Measurements from ENCODE around the gene MPP1.
A peak's percentile ranks its signal among the peaks of the same experiment; 100 is the strongest.

The MPP1 gene

DNA sequence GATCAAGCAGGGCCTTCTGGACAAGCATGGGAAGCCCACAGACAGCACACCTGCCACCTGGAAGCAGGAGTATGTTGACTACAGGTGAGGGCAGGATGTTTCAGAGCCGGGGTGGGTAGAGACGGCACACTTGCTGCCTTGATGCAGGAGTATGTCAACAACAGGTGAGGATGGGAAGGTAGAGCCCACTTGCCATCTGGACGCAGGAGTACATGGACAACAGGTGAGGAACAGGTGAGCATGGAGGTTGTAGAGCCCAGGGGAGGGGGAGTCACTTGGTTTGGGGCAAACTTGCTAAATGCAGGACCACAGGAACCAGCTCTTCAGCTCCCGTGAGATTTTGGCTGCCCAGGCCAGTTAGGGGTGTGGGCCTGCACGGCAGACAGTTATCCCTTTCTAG lies 30.7 kb downstream of the MPP1 start:
- Histone ChIP-seq H4K20me1 (ENCODE audit: control insufficient read depth, insufficient read depth, low read depth, low read length) (no peaks in the 10 kb centered on the region), H3K27ac (ENCODE audit: low read depth, low read length) (no peak overlapping the region), H3K79me2 (ENCODE audit: control insufficient read depth, low read length) (no peaks in the 10 kb centered on the region), H3K4me1 (ENCODE audit: control insufficient read depth, low read length) (no peaks in the 10 kb centered on the region), H3K27me3 (ENCODE audit: control insufficient read depth, low read length) (no peaks in the 10 kb centered on the region), H3K4me3 (ENCODE audit: low read length) (no peak overlapping the region), H3K9me2 (replicated peaks; ENCODE audit: control insufficient read depth, low read length) (no peaks in the 10 kb centered on the region), H3K9me3 (ENCODE audit: control insufficient read depth, insufficient read depth, low read length) (no peaks in the 10 kb centered on the region), H3K36me3 (ENCODE audit: control insufficient read depth, low read length) (peaks cover 70% of the 10 kb centered on the region), H3K4me2 (ENCODE audit: low read length) (no peak overlapping the region), H3F3A (ENCODE audit: control insufficient read depth, insufficient read depth) (peaks cover 11% of the 10 kb centered on the region)
- TF ChIP-seq, protein P1, sequence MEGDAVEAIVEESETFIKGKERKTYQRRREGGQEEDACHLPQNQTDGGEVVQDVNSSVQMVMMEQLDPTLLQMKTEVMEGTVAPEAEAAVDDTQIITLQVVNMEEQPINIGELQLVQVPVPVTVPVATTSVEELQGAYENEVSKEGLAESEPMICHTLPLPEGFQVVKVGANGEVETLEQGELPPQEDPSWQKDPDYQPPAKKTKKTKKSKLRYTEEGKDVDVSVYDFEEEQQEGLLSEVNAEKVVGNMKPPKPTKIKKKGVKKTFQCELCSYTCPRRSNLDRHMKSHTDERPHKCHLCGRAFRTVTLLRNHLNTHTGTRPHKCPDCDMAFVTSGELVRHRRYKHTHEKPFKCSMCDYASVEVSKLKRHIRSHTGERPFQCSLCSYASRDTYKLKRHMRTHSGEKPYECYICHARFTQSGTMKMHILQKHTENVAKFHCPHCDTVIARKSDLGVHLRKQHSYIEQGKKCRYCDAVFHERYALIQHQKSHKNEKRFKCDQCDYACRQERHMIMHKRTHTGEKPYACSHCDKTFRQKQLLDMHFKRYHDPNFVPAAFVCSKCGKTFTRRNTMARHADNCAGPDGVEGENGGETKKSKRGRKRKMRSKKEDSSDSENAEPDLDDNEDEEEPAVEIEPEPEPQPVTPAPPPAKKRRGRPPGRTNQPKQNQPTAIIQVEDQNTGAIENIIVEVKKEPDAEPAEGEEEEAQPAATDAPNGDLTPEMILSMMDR (IDR thresholded peaks at IDR 0.05; ENCODE audit: low read depth, low read length, poor library complexity, severe bottlenecking): no peak
- TF ChIP-seq EZH2phosphoT487 (IDR thresholded peaks at IDR 0.05; ENCODE audit: borderline replicate concordance, low read length): no peak

DNA sequence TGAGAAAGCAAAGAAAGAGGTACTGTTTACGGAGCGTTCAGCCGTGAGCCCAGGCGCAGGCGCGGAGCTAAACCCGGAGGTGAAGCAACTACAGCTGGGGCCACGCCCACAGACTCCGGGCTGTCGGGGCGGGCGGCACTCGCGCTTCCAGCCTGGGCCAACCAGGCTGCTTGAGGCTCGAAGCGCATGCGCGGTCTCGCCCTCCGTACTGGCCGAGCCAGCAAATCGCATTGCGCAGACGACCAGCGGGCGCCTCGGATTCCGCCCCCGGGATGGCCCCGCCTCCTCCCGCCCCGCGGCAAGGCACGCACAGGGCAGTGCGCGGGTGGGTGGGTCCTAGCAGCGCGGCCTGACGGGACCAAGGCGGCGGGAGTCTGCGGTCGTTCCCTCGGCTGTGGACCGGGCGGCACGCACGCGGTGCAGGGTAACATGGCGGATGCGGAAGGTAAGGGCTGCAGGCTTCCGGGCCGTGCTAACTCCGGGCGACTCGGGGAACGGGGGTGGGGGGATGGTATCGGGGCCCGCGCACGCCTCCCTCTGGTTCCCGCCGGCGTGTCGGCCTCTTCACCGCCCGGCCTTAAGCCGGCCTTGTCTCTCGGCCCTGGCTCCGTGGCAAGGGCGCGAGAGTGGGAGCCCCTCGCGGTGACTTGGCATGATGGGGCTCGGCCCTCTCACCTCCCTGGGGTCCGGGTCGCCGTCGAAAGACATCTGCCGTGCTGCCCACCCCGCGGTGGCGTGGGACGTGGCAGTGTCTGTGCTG lies 42.6 kb downstream of the MPP1 start, which contains the start of gene DKC1:
DKC1 (plus strand) TSS at position 328 of the 760 bp plus-strand sequence; CDS start at position 430, 102 bp downstream.
- Histone ChIP-seq H4K20me1 (ENCODE audit: control insufficient read depth, insufficient read depth, low read depth, low read length) (peaks cover 2% of the 10 kb centered on the region; the same call in 1 of the 2 replicates), H3K9me3 (ENCODE audit: control insufficient read depth, insufficient read depth, low read length) (no peaks in the 10 kb centered on the region), H3K27me3 (ENCODE audit: control insufficient read depth, low read length) (no peaks in the 10 kb centered on the region), H3F3A (ENCODE audit: control insufficient read depth, insufficient read depth) (no peaks in the 10 kb centered on the region), H3K79me2 (ENCODE audit: control insufficient read depth, low read length) (peaks cover 49% of the 10 kb centered on the region), H3K4me3 (ENCODE audit: low read length) (peak within 1 kb of the TSS; percentile 96), H3K9me2 (replicated peaks; ENCODE audit: control insufficient read depth, low read length) (no peaks in the 10 kb centered on the region), H3K4me1 (ENCODE audit: control insufficient read depth, low read length) (peaks cover 21% of the 10 kb centered on the region), H3K27ac (ENCODE audit: low read depth, low read length) (peak within 1 kb of the TSS; percentile 85), H3K36me3 (ENCODE audit: control insufficient read depth, low read length) (peaks cover 42% of the 10 kb centered on the region), H3K4me2 (ENCODE audit: low read length) (peak within 1 kb of the TSS; percentile 81)
- TF ChIP-seq, protein P1 (IDR thresholded peaks at IDR 0.05; ENCODE audit: low read depth, low read length, poor library complexity, severe bottlenecking): no peak
- no peak for TF ChIP-seq EZH2phosphoT487 (IDR thresholded peaks at IDR 0.05; ENCODE audit: borderline replicate concordance, low read length)

DNA sequence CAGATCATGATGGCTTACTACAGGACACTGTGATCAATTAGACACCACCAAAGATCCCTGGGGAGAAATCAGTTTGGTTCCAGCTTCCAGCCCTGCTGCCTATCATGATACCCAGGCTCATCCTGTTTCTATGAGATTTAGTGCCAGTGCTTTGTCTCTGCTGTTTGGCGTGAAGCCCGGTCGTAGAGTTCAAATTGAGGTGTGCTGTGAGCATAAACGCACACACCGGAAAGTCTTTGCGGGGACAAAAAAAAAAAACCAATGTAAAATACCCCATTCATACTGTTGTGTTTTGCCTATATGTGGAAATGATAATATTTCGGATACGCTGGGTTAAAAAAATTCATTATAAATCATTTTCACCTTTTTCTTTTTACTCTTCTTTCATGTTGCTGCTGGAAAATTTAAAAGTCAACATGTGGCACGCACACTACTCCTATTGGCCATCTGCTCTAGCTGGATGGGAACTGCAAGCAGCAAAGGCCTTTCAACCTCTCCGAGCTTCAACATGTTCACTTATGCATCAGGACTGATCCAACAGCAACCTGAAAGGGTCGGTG lies 43.2 kb downstream of the MPP1 start:
- no peaks in the 10 kb centered on the region for H3F3A ChIP-seq (ENCODE audit: control insufficient read depth, insufficient read depth)
- no peaks in the 10 kb centered on the region for H3K9me2 ChIP-seq (replicated peaks; ENCODE audit: control insufficient read depth, low read length)
- no peaks in the 10 kb centered on the region for H3K9me3 ChIP-seq (ENCODE audit: control insufficient read depth, insufficient read depth, low read length)
- peaks cover 2% of the 10 kb centered on the region; the same call in 1 of the 2 replicates for H4K20me1 ChIP-seq (ENCODE audit: control insufficient read depth, insufficient read depth, low read depth, low read length)
- H3K4me3 ChIP-seq (ENCODE audit: low read length): peak overlapping the region; percentile 72
- TF ChIP-seq, protein P1 (IDR thresholded peaks at IDR 0.05; ENCODE audit: low read depth, low read length, poor library complexity, severe bottlenecking): no peak
- no peak for TF ChIP-seq EZH2phosphoT487 (IDR thresholded peaks at IDR 0.05; ENCODE audit: borderline replicate concordance, low read length)
- peak overlapping the region; percentile 81 for H3K4me2 ChIP-seq (ENCODE audit: low read length)
- peak overlapping the region; percentile 85 for H3K27ac ChIP-seq (ENCODE audit: low read depth, low read length)
- no peaks in the 10 kb centered on the region for H3K27me3 ChIP-seq (ENCODE audit: control insufficient read depth, low read length)
- H3K79me2 ChIP-seq (ENCODE audit: control insufficient read depth, low read length): peaks cover 44% of the 10 kb centered on the region
- peaks cover 21% of the 10 kb centered on the region for H3K4me1 ChIP-seq (ENCODE audit: control insufficient read depth, low read length)
- H3K36me3 ChIP-seq (ENCODE audit: control insufficient read depth, low read length): peaks cover 36% of the 10 kb centered on the region

All from DOHH2 (cell line).